ENCODE results near the gene CCDC68. TPM values are rescaled to one million over a fixed set of nuclear protein-coding genes. Genes with fewer than 3 reads are reported as not detected.

CCDC68 gene
- total and polyA plus RNA-seq, 2 of the 13 experiments (the other 11 are each of a cell fraction or from before 2014, with no cell fraction given): 4.6 to 13.3 TPM

DNA sequence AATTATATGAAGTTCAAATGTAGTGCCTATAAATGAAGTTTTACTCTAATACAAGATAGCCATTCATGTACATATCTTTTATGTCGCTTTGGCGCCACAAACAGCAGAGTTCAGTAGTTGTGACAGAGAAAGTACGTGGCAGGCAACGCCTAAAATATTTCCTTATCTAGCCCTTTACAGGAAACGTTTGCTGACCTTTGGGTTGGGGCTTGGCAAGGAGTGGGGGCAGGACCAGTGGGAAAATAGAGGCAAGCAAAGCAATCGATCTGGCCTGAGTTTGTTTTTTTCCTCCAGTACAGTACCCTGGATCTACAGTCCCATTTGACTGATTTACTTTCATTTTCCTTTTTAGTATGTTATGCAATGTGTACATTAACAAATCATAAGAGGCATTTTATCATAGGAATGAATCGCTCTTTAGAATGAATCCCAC, 13.1 kb downstream of the CCDC68 start (continued):
- TF ChIP-seq SRY (CRISPR knock-in tag; IDR thresholded peaks at IDR 0.05) (no peak), KDM3A (CRISPR knock-in tag; IDR thresholded peaks at IDR 0.05; ENCODE audit: low read depth) (peak; percentile 39; the same call in 1 of the 2 replicates), HNRNPH1 (optimal IDR thresholded peaks at IDR 0.05; ENCODE audit: low read depth, low read length) (no peak), ZFAT (CRISPR knock-in tag; conservative IDR thresholded peaks at IDR 0.05) (no peak), ZNF530 (CRISPR knock-in tag; IDR thresholded peaks at IDR 0.05; ENCODE audit: low read depth) (no peak), E2F1 (CRISPR knock-in tag; IDR thresholded peaks at IDR 0.05) (no peak), ATF1 (CRISPR knock-in tag; IDR thresholded peaks at IDR 0.05) (peak; percentile 73), FOXP1 (IDR thresholded peaks at IDR 0.05) (no peak), FOXP1 (CRISPR knock-in tag; IDR thresholded peaks at IDR 0.05) (peak; percentile 89), PRDM10 (CRISPR knock-in tag; IDR thresholded peaks at IDR 0.05; ENCODE audit: low read depth) (peak; percentile 52; the same call in 1 of the 2 replicates)
- TF ChIP-seq, protein P1, sequence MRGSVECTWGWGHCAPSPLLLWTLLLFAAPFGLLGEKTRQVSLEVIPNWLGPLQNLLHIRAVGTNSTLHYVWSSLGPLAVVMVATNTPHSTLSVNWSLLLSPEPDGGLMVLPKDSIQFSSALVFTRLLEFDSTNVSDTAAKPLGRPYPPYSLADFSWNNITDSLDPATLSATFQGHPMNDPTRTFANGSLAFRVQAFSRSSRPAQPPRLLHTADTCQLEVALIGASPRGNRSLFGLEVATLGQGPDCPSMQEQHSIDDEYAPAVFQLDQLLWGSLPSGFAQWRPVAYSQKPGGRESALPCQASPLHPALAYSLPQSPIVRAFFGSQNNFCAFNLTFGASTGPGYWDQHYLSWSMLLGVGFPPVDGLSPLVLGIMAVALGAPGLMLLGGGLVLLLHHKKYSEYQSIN (CRISPR knock-in tag; IDR thresholded peaks at IDR 0.05; ENCODE audit: borderline replicate concordance): no peak
- TF ChIP-seq, protein P2, sequence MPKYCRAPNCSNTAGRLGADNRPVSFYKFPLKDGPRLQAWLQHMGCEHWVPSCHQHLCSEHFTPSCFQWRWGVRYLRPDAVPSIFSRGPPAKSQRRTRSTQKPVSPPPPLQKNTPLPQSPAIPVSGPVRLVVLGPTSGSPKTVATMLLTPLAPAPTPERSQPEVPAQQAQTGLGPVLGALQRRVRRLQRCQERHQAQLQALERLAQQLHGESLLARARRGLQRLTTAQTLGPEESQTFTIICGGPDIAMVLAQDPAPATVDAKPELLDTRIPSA (CRISPR knock-in tag; IDR thresholded peaks at IDR 0.05; ENCODE audit: borderline replicate concordance): no peak
- TF ChIP-seq, protein P3, sequence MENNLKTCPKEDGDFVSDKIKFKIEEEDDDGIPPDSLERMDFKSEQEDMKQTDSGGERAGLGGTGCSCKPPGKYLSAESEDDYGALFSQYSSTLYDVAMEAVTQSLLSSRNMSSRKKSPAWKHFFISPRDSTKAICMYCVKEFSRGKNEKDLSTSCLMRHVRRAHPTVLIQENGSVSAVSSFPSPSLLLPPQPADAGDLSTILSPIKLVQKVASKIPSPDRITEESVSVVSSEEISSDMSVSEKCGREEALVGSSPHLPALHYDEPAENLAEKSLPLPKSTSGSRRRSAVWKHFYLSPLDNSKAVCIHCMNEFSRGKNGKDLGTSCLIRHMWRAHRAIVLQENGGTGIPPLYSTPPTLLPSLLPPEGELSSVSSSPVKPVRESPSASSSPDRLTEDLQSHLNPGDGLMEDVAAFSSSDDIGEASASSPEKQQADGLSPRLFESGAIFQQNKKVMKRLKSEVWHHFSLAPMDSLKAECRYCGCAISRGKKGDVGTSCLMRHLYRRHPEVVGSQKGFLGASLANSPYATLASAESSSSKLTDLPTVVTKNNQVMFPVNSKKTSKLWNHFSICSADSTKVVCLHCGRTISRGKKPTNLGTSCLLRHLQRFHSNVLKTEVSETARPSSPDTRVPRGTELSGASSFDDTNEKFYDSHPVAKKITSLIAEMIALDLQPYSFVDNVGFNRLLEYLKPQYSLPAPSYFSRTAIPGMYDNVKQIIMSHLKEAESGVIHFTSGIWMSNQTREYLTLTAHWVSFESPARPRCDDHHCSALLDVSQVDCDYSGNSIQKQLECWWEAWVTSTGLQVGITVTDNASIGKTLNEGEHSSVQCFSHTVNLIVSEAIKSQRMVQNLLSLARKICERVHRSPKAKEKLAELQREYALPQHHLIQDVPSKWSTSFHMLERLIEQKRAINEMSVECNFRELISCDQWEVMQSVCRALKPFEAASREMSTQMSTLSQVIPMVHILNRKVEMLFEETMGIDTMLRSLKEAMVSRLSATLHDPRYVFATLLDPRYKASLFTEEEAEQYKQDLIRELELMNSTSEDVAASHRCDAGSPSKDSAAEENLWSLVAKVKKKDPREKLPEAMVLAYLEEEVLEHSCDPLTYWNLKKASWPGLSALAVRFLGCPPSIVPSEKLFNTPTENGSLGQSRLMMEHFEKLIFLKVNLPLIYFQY (CRISPR knock-in tag; IDR thresholded peaks at IDR 0.05; ENCODE audit: borderline replicate concordance): 0 out of 2 replicates have a peak, but pooled peaks have one; percentile 57
- TF ChIP-seq, protein P4, sequence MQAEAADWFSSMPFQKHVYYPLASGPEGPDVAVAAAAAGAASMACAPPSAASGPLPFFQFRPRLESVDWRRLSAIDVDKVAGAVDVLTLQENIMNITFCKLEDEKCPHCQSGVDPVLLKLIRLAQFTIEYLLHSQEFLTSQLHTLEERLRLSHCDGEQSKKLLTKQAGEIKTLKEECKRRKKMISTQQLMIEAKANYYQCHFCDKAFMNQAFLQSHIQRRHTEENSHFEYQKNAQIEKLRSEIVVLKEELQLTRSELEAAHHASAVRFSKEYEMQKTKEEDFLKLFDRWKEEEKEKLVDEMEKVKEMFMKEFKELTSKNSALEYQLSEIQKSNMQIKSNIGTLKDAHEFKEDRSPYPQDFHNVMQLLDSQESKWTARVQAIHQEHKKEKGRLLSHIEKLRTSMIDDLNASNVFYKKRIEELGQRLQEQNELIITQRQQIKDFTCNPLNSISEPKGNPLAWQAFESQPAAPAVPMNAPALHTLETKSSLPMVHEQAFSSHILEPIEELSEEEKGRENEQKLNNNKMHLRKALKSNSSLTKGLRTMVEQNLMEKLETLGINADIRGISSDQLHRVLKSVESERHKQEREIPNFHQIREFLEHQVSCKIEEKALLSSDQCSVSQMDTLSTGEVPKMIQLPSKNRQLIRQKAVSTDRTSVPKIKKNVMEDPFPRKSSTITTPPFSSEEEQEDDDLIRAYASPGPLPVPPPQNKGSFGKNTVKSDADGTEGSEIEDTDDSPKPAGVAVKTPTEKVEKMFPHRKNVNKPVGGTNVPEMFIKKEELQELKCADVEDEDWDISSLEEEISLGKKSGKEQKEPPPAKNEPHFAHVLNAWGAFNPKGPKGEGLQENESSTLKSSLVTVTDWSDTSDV (CRISPR knock-in tag; IDR thresholded peaks at IDR 0.05): no peak

Data from HepG2 (cell line).